ENCODE results near the gene PCDHGA1.

- TF ChIP-seq CTCF (IDR thresholded peaks at IDR 0.05): no peak
- no peak for TF ChIP-seq POLR2A (IDR thresholded peaks at IDR 0.05; ENCODE audit: low read length)
- TF ChIP-seq CHD2 (IDR thresholded peaks at IDR 0.05; ENCODE audit: low read length, partially characterized antibody): no peak
- TF ChIP-seq CBX2 (IDR thresholded peaks at IDR 0.05; ENCODE audit: borderline replicate concordance, low read depth): no peak
- TF ChIP-seq MAFK (IDR thresholded peaks at IDR 0.05; ENCODE audit: partially characterized antibody): no peak
- no peak for TF ChIP-seq MYC (IDR thresholded peaks at IDR 0.05; ENCODE audit: borderline replicate concordance, low read length)
- TF ChIP-seq HMGXB4 (CRISPR knock-in tag; IDR thresholded peaks at IDR 0.05; ENCODE audit: borderline replicate concordance): no peak
- peak in 1 of 2 experiments; percentile 22; a peak in 1 of 5 replicates for TF ChIP-seq RAD21 (conservative IDR thresholded peaks at IDR 0.05 in 1 of 2, IDR thresholded peaks at IDR 0.05 in 1 of 2)
- TF ChIP-seq REST (IDR thresholded peaks at IDR 0.05): no peak
Measured at GRCh38 chr5:141392429-141393198, 62.3 kb downstream of the PCDHGA1 start, which contains the start of gene PCDHGA8.
